AG04450 (cell line): ENCODE measurements around the gene ADAM12. TPM values are rescaled to one million over a fixed set of nuclear protein-coding genes. Genes with fewer than 3 reads are reported as not detected.

Experiments used
- CTCF ChIA-PET: fragments of 300-600, 350-600 bp; formaldehyde crosslinking; extraction: SDS; loops from one replicate; lab custom pipeline; 2022; ENCODE audit warnings: antibody characterized with exemption, inconsistent platforms; lab: Charles Lee
- POLR2A ChIA-PET: fragments of 350-600 bp; formaldehyde crosslinking; extraction: SDS; loops from one replicate; lab custom pipeline; 2021; ENCODE audit warnings: antibody characterized with exemption, inconsistent platforms; lab: Yijun Ruan, JAX
- DNase-seq: peaks from one replicate; pipeline ENCODE4 v3.0.0-alpha.2; 2011; ENCODE audit warnings: low read depth, low spot score
- H3K27ac ChIP-seq: one replicate; pipeline ENCODE4 v1.5.1; 2012; ENCODE audit warnings: low read depth, low read length, control low read depth
- H3K27me3 ChIP-seq: one replicate; pipeline ENCODE4 v1.6.0; 2012; ENCODE audit warnings: low read length; ENCODE audit not compliant: control insufficient read depth, insufficient read depth
- H3K4me3 ChIP-seq: 2 replicates; pipeline ENCODE4 v1.5.1; 2011; ENCODE audit warnings: mild to moderate bottlenecking, low read depth, low read length, control low read depth
- H3K9me3 ChIP-seq: 2 replicates; pipeline ENCODE4 v1.5.1; 2012; ENCODE audit warnings: low read length; ENCODE audit not compliant: control insufficient read depth, insufficient read depth
- polyA plus RNA-seq: library from polyadenylated mRNA; depleted of rRNA; stranded (reverse); fragments of >200 nt; gene quantifications from 2 replicates; pipeline ENCODE4 v1.2.3, GENCODE V29; 2011
- TF ChIP-seq, protein P1 (sequence below): IDR thresholded peaks from 2 replicates; pipeline ENCODE4 v1.5.1; 2011; ENCODE audit warnings: low read depth, low read length, control low read depth, inconsistent platforms

The ADAM12 gene
- polyA plus RNA-seq, 1 experiment: 8.0 TPM

DNA sequence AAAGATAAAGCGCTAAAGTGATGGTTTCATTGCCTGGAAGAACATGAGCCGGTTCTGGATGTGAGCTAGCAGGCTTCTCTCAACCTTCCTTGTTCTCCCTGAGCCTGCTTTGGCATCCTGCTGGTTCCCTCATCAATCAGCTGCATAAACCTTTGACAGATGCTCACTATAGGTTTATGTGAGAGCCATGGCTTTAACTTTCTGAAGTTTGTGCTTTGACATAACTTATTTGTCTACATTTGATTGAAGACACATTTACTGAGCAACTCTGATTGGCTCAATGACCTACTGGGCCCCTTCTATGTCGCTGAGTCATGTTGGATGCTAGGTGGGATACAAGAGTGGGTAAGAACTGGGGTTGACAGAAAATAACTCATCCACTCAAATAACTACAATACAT lies 192.0 kb downstream of the ADAM12 start:
- no peak overlapping the region for H3K27ac ChIP-seq
- DNase-seq: no peak
- no peaks in the 10 kb centered on the region for H3K9me3 ChIP-seq
- POLR2A ChIA-PET: no interaction called here
- TF ChIP-seq, protein P1, sequence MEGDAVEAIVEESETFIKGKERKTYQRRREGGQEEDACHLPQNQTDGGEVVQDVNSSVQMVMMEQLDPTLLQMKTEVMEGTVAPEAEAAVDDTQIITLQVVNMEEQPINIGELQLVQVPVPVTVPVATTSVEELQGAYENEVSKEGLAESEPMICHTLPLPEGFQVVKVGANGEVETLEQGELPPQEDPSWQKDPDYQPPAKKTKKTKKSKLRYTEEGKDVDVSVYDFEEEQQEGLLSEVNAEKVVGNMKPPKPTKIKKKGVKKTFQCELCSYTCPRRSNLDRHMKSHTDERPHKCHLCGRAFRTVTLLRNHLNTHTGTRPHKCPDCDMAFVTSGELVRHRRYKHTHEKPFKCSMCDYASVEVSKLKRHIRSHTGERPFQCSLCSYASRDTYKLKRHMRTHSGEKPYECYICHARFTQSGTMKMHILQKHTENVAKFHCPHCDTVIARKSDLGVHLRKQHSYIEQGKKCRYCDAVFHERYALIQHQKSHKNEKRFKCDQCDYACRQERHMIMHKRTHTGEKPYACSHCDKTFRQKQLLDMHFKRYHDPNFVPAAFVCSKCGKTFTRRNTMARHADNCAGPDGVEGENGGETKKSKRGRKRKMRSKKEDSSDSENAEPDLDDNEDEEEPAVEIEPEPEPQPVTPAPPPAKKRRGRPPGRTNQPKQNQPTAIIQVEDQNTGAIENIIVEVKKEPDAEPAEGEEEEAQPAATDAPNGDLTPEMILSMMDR: no peak
- H3K27me3 ChIP-seq: no peaks in the 10 kb centered on the region
- CTCF ChIA-PET: no interaction called here
- no peak overlapping the region for H3K4me3 ChIP-seq

DNA sequence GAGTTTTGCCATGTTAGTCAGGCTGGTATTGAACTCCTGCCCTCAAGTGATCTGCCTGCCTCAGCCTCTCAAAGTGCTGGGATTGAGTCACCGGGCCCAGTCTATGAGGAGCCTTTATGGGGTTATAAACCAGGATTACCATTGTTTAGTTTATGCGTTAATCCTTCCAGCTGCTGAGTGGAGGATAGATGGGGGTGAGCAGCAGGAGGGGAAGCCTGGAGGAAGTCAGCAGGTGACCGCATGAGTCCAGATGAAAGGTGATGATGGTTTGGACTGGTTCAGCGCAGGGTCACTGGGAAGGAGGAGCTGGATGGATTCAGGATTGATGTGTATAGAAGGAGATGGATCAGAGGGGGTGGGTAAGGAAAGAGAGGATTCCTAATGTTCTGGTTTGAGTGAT lies 197.1 kb downstream of the ADAM12 start:
- Histone ChIP-seq H3K9me3 (no peaks in the 10 kb centered on the region), H3K4me3 (no peak overlapping the region), H3K27ac (no peak overlapping the region), H3K27me3 (no peaks in the 10 kb centered on the region)
- TF ChIP-seq, protein P1: no peak
- POLR2A ChIA-PET: no interaction called here
- CTCF ChIA-PET: no interaction called here
- no peak for DNase-seq

DNA sequence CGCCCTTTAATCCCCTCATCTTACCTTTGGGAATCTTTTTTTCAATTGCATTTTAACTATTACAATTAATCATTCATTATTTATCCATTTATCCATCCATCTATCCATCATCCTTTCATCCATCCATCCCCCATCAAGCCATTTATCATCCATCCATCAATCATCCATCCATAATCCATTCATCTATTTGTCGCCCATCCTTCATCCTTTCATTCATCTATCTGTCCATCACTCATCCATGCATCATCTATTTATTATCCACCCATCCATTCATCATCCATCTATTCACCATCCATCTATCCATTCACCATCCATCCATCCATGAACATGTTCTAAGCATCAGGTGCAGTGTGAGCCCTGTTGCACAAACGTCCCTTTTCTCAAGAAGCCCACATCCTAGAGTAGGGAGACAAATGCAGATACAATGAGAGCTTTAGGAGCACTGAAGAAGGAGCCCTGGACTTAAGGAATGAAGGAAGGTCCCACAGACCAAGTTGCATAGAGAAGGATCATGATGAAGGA lies 199.5 kb downstream of the ADAM12 start:
- Histone ChIP-seq H3K4me3 (no peak overlapping the region), H3K27me3 (no peaks in the 10 kb centered on the region), H3K9me3 (no peaks in the 10 kb centered on the region), H3K27ac (no peak overlapping the region)
- ChIA-PET CTCF (interaction anchor here (1.0 kb wide), 1 partner anchor 255 kb away, joined by 3 read pairs; no protein-coding TSS in a partner anchor), POLR2A (no interaction called here)
- DNase-seq: no peak
- TF ChIP-seq, protein P1: no peak

DNA sequence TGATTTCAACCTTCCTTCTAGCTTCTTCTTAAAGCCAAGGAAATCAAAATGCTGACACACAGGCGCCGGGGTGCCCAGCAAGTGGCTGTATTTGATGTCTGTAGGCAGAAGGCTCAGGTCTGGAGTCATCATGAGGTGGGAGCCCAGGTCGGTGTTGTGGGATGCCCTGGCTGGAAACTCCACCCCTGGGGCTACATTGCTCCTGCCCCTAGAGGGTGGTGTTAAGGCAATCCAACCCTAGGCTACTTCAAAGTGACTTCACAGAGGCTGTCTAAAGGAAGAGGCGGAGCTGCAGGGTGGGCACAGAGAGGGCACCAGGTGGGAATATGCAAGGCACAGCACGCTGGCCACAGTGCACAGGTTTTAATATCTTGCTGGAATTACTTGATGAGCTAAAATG lies 200.9 kb downstream of the ADAM12 start:
- TF ChIP-seq, protein P1: no peak
- CTCF ChIA-PET: interaction anchor here (1.0 kb wide), 1 partner anchor 254 kb away, joined by 3 read pairs; no protein-coding TSS in a partner anchor
- POLR2A ChIA-PET: no interaction called here
- Histone ChIP-seq H3K27me3 (no peaks in the 10 kb centered on the region), H3K27ac (no peak overlapping the region), H3K4me3 (no peak overlapping the region), H3K9me3 (no peaks in the 10 kb centered on the region)
- no peak for DNase-seq

DNA sequence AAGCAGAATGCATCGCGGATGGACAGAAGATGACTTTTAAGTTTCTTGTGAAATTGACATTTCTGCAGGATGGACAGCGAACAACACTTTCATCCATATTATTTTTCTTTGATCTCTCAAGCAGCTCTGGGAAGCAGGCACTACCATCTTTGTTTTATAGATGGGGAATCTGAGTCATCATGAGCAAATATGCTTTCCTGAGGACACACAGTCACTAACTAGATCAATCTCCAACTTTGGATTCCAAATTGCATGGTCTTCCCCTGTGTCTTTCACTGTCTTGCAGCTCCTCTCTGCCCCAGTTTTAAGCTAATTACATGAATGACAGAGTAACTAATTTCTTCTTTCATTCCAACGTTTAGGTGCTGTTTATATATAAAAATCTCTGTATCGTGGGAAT lies 201.5 kb downstream of the ADAM12 start:
- Histone ChIP-seq H3K27ac (no peak overlapping the region), H3K9me3 (no peaks in the 10 kb centered on the region), H3K27me3 (no peaks in the 10 kb centered on the region), H3K4me3 (no peak overlapping the region)
- ChIA-PET POLR2A (no interaction called here), CTCF (no interaction called here)
- TF ChIP-seq, protein P1: no peak
- DNase-seq: no peak
